GM23338 (cell line): ENCODE measurements around the gene CYP4Z1. TPM values are rescaled to one million over a fixed set of nuclear protein-coding genes. Genes with fewer than 3 reads are reported as not detected.
"Not testable (repeated sequence)": the region's sequence is repeated elsewhere in the genome, so short reads cannot be mapped to it uniquely, and the experiment has no call there.

Experiments
- ATAC-seq: fragments of 200-7000 bp; cut with Tn5 transposase; 3 replicates; pipeline ENCODE4 v1.9.1; 2020
- DNase-seq: peaks from one replicate; pipeline ENCODE4 v3.0.0-alpha.2; 2015; ENCODE audit warnings: low spot score
- H2AFZ ChIP-seq: fragments of 200-600 bp; sonication (generic); 2 replicates; pipeline ENCODE4 v1.8.0; 2016; ENCODE audit warnings: antibody characterized with exemption, mild to moderate bottlenecking, moderate library complexity
- H3F3A ChIP-seq: fragments of 200-600 bp; sonication (generic); replicated peaks from 2 replicates; pipeline ENCODE4 v1.8.0; 2017; ENCODE audit warnings: antibody characterized with exemption, mixed run types, low read depth
- H3K27ac ChIP-seq: fragments of 200-600 bp; sonication (generic); 2 replicates; pipeline ENCODE4 v1.6.1; 2016; ENCODE audit warnings: low read depth
- H3K27me3 ChIP-seq: fragments of 200-600 bp; sonication (generic); 2 replicates; pipeline ENCODE4 v1.8.0; 2016; ENCODE audit warnings: mild to moderate bottlenecking, mixed run types, moderate library complexity; ENCODE audit not compliant: insufficient read depth
- H3K36me3 ChIP-seq: fragments of 200-600 bp; sonication (generic); 2 replicates; pipeline ENCODE4 v1.8.0; 2016; ENCODE audit warnings: mild to moderate bottlenecking; ENCODE audit not compliant: insufficient read depth
- H3K4me1 ChIP-seq: fragments of 200-600 bp; sonication (generic); 2 replicates; pipeline ENCODE4 v1.8.0; 2016; ENCODE audit warnings: mild to moderate bottlenecking, moderate library complexity; ENCODE audit not compliant: insufficient read depth
- H3K4me2 ChIP-seq: fragments of 200-600 bp; sonication (generic); 2 replicates; pipeline ENCODE4 v1.7.1; 2017; ENCODE audit warnings: mixed run types
- H3K4me3 ChIP-seq: fragments of 200-600 bp; sonication (generic); 2 replicates; pipeline ENCODE4 v1.6.1; 2016; ENCODE audit warnings: mixed run types
- H3K79me2 ChIP-seq: fragments of 200-600 bp; sonication (generic); replicated peaks from 2 replicates; pipeline ENCODE4 v1.8.0; 2017; ENCODE audit warnings: mild to moderate bottlenecking; ENCODE audit not compliant: insufficient read depth
- H3K9me2 ChIP-seq: fragments of 200-600 bp; sonication (generic); 2 replicates; pipeline ENCODE4 v1.8.0; 2017; ENCODE audit not compliant: insufficient read depth
- H4K20me1 ChIP-seq: fragments of 200-600 bp; sonication (generic); replicated peaks from 2 replicates; pipeline ENCODE4 v1.8.0; 2017; ENCODE audit warnings: mild to moderate bottlenecking; ENCODE audit not compliant: insufficient read depth
- H3K27ac Mint-ChIP-seq: 2 replicates; pipeline ENCODE4 v1.8.0; 2020; ENCODE audit warnings: inconsistent platforms, mild to moderate bottlenecking, moderate library complexity, mixed read lengths
- H3K27me3 Mint-ChIP-seq: 3 replicates; pipeline ENCODE4 v1.8.0; 2022; ENCODE audit warnings: low read depth, mild to moderate bottlenecking, moderate library complexity, mixed read lengths, inconsistent platforms; ENCODE audit not compliant: insufficient read depth, poor library complexity
- H3K36me3 Mint-ChIP-seq: 3 replicates; pipeline ENCODE4 v1.8.0; 2021; ENCODE audit warnings: low read depth, mild to moderate bottlenecking, inconsistent platforms, moderate library complexity, mixed read lengths
- H3K4me1 Mint-ChIP-seq: 3 replicates; pipeline ENCODE4 v1.8.0; 2020; ENCODE audit warnings: mild to moderate bottlenecking, inconsistent platforms, mixed read lengths
- H3K4me3 Mint-ChIP-seq: 3 replicates; pipeline ENCODE4 v1.8.0; 2021; ENCODE audit warnings: moderate library complexity, mild to moderate bottlenecking, inconsistent platforms, mixed read lengths
- H3K9me3 Mint-ChIP-seq: 3 replicates; pipeline ENCODE4 v1.8.0; 2020; ENCODE audit warnings: moderate library complexity, mild to moderate bottlenecking, inconsistent platforms, mixed read lengths
- CREB1 ChIP-seq: fragments of 250-450 bp; sonication (Bioruptor Pico); IDR thresholded peaks from 2 replicates; pipeline ENCODE4 v1.5.0; 2020; ENCODE audit warnings: low read depth, mild to moderate bottlenecking, moderate library complexity
- EZH2 ChIP-seq: fragments of 200-600 bp; sonication (generic); IDR thresholded peaks from one replicate; pipeline ENCODE4 v1.8.0; 2017; ENCODE audit warnings: antibody characterized with exemption, mild to moderate bottlenecking, low read depth; ENCODE audit not compliant: unreplicated experiment
- JUNB ChIP-seq: IDR thresholded peaks from one replicate; pipeline ENCODE4 v1.6.1; 2016; ENCODE audit warnings: antibody characterized with exemption; ENCODE audit not compliant: unreplicated experiment
- POLR2AphosphoS5 ChIP-seq: IDR thresholded peaks from 2 replicates; pipeline ENCODE4 v1.6.1; 2016; ENCODE audit warnings: antibody characterized with exemption, low read depth
- ZNF331 ChIP-seq: fragments of 250-450 bp; sonication (Bioruptor Pico); IDR thresholded peaks from 2 replicates; pipeline ENCODE4 v1.5.0; 2020; ENCODE audit warnings: low read depth, mild to moderate bottlenecking, moderate library complexity
- polyA plus RNA-seq: library from polyadenylated mRNA; unstranded; fragments of >200 nt; fragmentation: Nextera tagmentation; extraction: Ambion mirVana; gene quantifications from 2 replicates; pipeline ENCODE4 v1.2.1, GENCODE V29; 2016
- total RNA-seq: library from RNA; depleted of rRNA; stranded (reverse); fragments of >200 nt; shearing (Covaris generic); gene quantifications from 2 replicates; pipeline ENCODE4 v1.2.3, GENCODE V29; 2014
- TF ChIP-seq, protein P1 (sequence below), 2 experiments: fragments of 200-600 bp in 1 of 2; sonication (generic) in 1 of 2; conservative IDR thresholded peaks; 2 replicates each; pipeline versions ENCODE4 v1.5.1 to v1.6.1; 2016 to 2017; ENCODE audit warnings: antibody characterized with exemption in 2 of 2, low read depth in 2 of 2, mild to moderate bottlenecking in 2 of 2, moderate library complexity in 1 of 2
- TF ChIP-seq, protein P2 (sequence below): IDR thresholded peaks from one replicate; pipeline ENCODE4 v1.6.1; 2018; ENCODE audit warnings: antibody characterized with exemption; ENCODE audit not compliant: unreplicated experiment

Gene CYP4Z1
- total and polyA plus RNA-seq, 2 experiments from 2014 or later: not detected

GRCh38 chr1:47091476-47091875 is 24.4 kb downstream of the CYP4Z1 start:
- not testable (repeated sequence) for H3K4me3 Mint-ChIP-seq, H3K36me3 ChIP-seq, H3K27ac ChIP-seq, H4K20me1 ChIP-seq, H3K79me2 ChIP-seq, H3K36me3 Mint-ChIP-seq, H3K9me2 ChIP-seq, H3K27me3 Mint-ChIP-seq, H3K9me3 Mint-ChIP-seq, H3K27me3 ChIP-seq, H3K4me1 Mint-ChIP-seq, H3F3A ChIP-seq, H3K4me1 ChIP-seq
- H3K27ac Mint-ChIP-seq: peak overlapping the region; percentile 78; the same call in 1 of the 2 replicates
- TF ChIP-seq, protein P1, sequence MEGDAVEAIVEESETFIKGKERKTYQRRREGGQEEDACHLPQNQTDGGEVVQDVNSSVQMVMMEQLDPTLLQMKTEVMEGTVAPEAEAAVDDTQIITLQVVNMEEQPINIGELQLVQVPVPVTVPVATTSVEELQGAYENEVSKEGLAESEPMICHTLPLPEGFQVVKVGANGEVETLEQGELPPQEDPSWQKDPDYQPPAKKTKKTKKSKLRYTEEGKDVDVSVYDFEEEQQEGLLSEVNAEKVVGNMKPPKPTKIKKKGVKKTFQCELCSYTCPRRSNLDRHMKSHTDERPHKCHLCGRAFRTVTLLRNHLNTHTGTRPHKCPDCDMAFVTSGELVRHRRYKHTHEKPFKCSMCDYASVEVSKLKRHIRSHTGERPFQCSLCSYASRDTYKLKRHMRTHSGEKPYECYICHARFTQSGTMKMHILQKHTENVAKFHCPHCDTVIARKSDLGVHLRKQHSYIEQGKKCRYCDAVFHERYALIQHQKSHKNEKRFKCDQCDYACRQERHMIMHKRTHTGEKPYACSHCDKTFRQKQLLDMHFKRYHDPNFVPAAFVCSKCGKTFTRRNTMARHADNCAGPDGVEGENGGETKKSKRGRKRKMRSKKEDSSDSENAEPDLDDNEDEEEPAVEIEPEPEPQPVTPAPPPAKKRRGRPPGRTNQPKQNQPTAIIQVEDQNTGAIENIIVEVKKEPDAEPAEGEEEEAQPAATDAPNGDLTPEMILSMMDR (conservative IDR thresholded peaks at IDR 0.05; ENCODE audit: low read depth in 2 of 2): peak; percentile 43 to 47
- ATAC-seq (peak; percentile 72), DNase-seq (peak; percentile 10)
- Histone ChIP-seq H3K4me2 (peak overlapping the region; percentile 21; the same call in 1 of the 2 replicates), H3K4me3 (0 out of 2 replicates have a peak overlapping the region, but pooled peaks have one; percentile 8), H2AFZ (peak overlapping the region; percentile 76; the same call in 1 of the 2 replicates)

DNA sequence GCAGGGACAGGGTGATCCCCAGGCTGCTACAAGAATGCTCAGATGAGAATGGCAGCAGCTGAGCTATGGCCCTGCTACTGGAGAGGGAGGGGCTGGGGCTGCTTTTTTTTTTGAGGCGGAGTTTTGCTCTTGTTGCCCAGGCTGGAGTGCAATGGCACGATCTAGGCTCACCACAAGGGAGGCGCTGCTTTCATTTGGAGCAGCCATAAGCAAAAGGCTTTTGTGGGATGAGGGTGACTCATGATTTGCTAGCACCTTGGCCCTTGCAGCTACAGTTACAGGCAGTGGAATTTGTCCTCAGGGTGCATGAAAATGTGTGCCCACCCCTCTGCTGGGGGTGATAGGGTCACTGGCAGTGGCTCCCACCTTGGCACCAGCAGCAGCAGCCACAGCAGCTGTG is 37.8 kb downstream of the CYP4Z1 start:
- Histone ChIP-seq H3K4me1 (peaks cover 9% of the 10 kb centered on the region), H3F3A (no peaks in the 10 kb centered on the region), H3K4me2 (no peak overlapping the region), H4K20me1 (no peaks in the 10 kb centered on the region), H2AFZ (no peak overlapping the region), H3K36me3 (no peaks in the 10 kb centered on the region), H3K27me3 (no peaks in the 10 kb centered on the region), H3K27ac (no peak overlapping the region), H3K4me3 (no peak overlapping the region), H3K9me2 (no peaks in the 10 kb centered on the region), H3K79me2 (no peaks in the 10 kb centered on the region)
- Mint-ChIP-seq H3K9me3 (no peaks in the 10 kb centered on the region), H3K4me1 (peaks cover 7% of the 10 kb centered on the region; the same call in 1 of the 3 replicates), H3K36me3 (no peaks in the 10 kb centered on the region), H3K27me3 (no peaks in the 10 kb centered on the region), H3K4me3 (no peak overlapping the region), H3K27ac (no peak overlapping the region)
- TF ChIP-seq, protein P1 (conservative IDR thresholded peaks at IDR 0.05; ENCODE audit: low read depth in 2 of 2): peak; percentile 14 to 37; a peak in 2 of 4 replicates
- TF ChIP-seq CREB1 (CRISPR knock-in tag): no peak
- peak; percentile 36; the same call in 2 of the 3 replicates for ATAC-seq
- peak; percentile 10 for DNase-seq

- H3F3A ChIP-seq: no peaks in the 10 kb centered on the region
- H3K27me3 Mint-ChIP-seq: peaks cover 2% of the 10 kb centered on the region
- no peak overlapping the region for H3K4me2 ChIP-seq
- H3K4me3 Mint-ChIP-seq: no peak overlapping the region
- no peak overlapping the region for H2AFZ ChIP-seq
- no peaks in the 10 kb centered on the region for H3K9me2 ChIP-seq
- ATAC-seq (no peak), DNase-seq (no peak)
- no peaks in the 10 kb centered on the region for H3K79me2 ChIP-seq
- peaks cover 15% of the 10 kb centered on the region for H3K4me1 ChIP-seq
- H3K4me3 ChIP-seq: no peak overlapping the region
- no peaks in the 10 kb centered on the region for H3K27me3 ChIP-seq
- peaks cover 8% of the 10 kb centered on the region; the same call in 2 of the 3 replicates for H3K4me1 Mint-ChIP-seq
- H3K36me3 ChIP-seq: no peaks in the 10 kb centered on the region
- H3K36me3 Mint-ChIP-seq: no peaks in the 10 kb centered on the region
- no peaks in the 10 kb centered on the region for H3K9me3 Mint-ChIP-seq
- TF ChIP-seq ZNF331 (CRISPR knock-in tag) (no peak), JUNB (no peak), EZH2 (no peak), POLR2AphosphoS5 (no peak)
- TF ChIP-seq, protein P2, sequence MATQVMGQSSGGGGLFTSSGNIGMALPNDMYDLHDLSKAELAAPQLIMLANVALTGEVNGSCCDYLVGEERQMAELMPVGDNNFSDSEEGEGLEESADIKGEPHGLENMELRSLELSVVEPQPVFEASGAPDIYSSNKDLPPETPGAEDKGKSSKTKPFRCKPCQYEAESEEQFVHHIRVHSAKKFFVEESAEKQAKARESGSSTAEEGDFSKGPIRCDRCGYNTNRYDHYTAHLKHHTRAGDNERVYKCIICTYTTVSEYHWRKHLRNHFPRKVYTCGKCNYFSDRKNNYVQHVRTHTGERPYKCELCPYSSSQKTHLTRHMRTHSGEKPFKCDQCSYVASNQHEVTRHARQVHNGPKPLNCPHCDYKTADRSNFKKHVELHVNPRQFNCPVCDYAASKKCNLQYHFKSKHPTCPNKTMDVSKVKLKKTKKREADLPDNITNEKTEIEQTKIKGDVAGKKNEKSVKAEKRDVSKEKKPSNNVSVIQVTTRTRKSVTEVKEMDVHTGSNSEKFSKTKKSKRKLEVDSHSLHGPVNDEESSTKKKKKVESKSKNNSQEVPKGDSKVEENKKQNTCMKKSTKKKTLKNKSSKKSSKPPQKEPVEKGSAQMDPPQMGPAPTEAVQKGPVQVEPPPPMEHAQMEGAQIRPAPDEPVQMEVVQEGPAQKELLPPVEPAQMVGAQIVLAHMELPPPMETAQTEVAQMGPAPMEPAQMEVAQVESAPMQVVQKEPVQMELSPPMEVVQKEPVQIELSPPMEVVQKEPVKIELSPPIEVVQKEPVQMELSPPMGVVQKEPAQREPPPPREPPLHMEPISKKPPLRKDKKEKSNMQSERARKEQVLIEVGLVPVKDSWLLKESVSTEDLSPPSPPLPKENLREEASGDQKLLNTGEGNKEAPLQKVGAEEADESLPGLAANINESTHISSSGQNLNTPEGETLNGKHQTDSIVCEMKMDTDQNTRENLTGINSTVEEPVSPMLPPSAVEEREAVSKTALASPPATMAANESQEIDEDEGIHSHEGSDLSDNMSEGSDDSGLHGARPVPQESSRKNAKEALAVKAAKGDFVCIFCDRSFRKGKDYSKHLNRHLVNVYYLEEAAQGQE: no peak
- H3K27ac ChIP-seq: no peak overlapping the region
- H4K20me1 ChIP-seq: no peaks in the 10 kb centered on the region
- H3K27ac Mint-ChIP-seq: no peak overlapping the region
These were observed 39.8 kb downstream of the CYP4Z1 start for GRCh38 chr1:47106792-47107191.
